GM23338 (cell line): ENCODE measurements around the gene GPATCH2. TPM values are rescaled to one million over a fixed set of nuclear protein-coding genes. Genes with fewer than 3 reads are reported as not detected.
A peak's percentile ranks its signal among the peaks of the same experiment; 100 is the strongest.

Experiments
- ATAC-seq: fragments of 200-7000 bp; cut with Tn5 transposase; 3 replicates; pipeline ENCODE4 v1.9.1; 2020
- DNase-seq: peaks from one replicate; pipeline ENCODE4 v3.0.0-alpha.2; 2015; ENCODE audit warnings: low spot score
- H2AFZ ChIP-seq: fragments of 200-600 bp; sonication (generic); 2 replicates; pipeline ENCODE4 v1.8.0; 2016; ENCODE audit warnings: antibody characterized with exemption, mild to moderate bottlenecking, moderate library complexity
- H3F3A ChIP-seq: fragments of 200-600 bp; sonication (generic); replicated peaks from 2 replicates; pipeline ENCODE4 v1.8.0; 2017; ENCODE audit warnings: antibody characterized with exemption, mixed run types, low read depth
- H3K27ac ChIP-seq: fragments of 200-600 bp; sonication (generic); 2 replicates; pipeline ENCODE4 v1.6.1; 2016; ENCODE audit warnings: low read depth
- H3K27me3 ChIP-seq: fragments of 200-600 bp; sonication (generic); 2 replicates; pipeline ENCODE4 v1.8.0; 2016; ENCODE audit warnings: mild to moderate bottlenecking, mixed run types, moderate library complexity; ENCODE audit not compliant: insufficient read depth
- H3K36me3 ChIP-seq: fragments of 200-600 bp; sonication (generic); 2 replicates; pipeline ENCODE4 v1.8.0; 2016; ENCODE audit warnings: mild to moderate bottlenecking; ENCODE audit not compliant: insufficient read depth
- H3K4me1 ChIP-seq: fragments of 200-600 bp; sonication (generic); 2 replicates; pipeline ENCODE4 v1.8.0; 2016; ENCODE audit warnings: mild to moderate bottlenecking, moderate library complexity; ENCODE audit not compliant: insufficient read depth
- H3K4me2 ChIP-seq: fragments of 200-600 bp; sonication (generic); 2 replicates; pipeline ENCODE4 v1.7.1; 2017; ENCODE audit warnings: mixed run types
- H3K4me3 ChIP-seq: fragments of 200-600 bp; sonication (generic); 2 replicates; pipeline ENCODE4 v1.6.1; 2016; ENCODE audit warnings: mixed run types
- H3K79me2 ChIP-seq: fragments of 200-600 bp; sonication (generic); replicated peaks from 2 replicates; pipeline ENCODE4 v1.8.0; 2017; ENCODE audit warnings: mild to moderate bottlenecking; ENCODE audit not compliant: insufficient read depth
- H3K9me2 ChIP-seq: fragments of 200-600 bp; sonication (generic); 2 replicates; pipeline ENCODE4 v1.8.0; 2017; ENCODE audit not compliant: insufficient read depth
- H4K20me1 ChIP-seq: fragments of 200-600 bp; sonication (generic); replicated peaks from 2 replicates; pipeline ENCODE4 v1.8.0; 2017; ENCODE audit warnings: mild to moderate bottlenecking; ENCODE audit not compliant: insufficient read depth
- H3K27ac Mint-ChIP-seq: 2 replicates; pipeline ENCODE4 v1.8.0; 2020; ENCODE audit warnings: inconsistent platforms, mild to moderate bottlenecking, moderate library complexity, mixed read lengths
- H3K27me3 Mint-ChIP-seq: 3 replicates; pipeline ENCODE4 v1.8.0; 2022; ENCODE audit warnings: low read depth, mild to moderate bottlenecking, moderate library complexity, mixed read lengths, inconsistent platforms; ENCODE audit not compliant: insufficient read depth, poor library complexity
- H3K36me3 Mint-ChIP-seq: 3 replicates; pipeline ENCODE4 v1.8.0; 2021; ENCODE audit warnings: low read depth, mild to moderate bottlenecking, inconsistent platforms, moderate library complexity, mixed read lengths
- H3K4me1 Mint-ChIP-seq: 3 replicates; pipeline ENCODE4 v1.8.0; 2020; ENCODE audit warnings: mild to moderate bottlenecking, inconsistent platforms, mixed read lengths
- H3K4me3 Mint-ChIP-seq: 3 replicates; pipeline ENCODE4 v1.8.0; 2021; ENCODE audit warnings: moderate library complexity, mild to moderate bottlenecking, inconsistent platforms, mixed read lengths
- H3K9me3 Mint-ChIP-seq: 3 replicates; pipeline ENCODE4 v1.8.0; 2020; ENCODE audit warnings: moderate library complexity, mild to moderate bottlenecking, inconsistent platforms, mixed read lengths
- CREB1 ChIP-seq: fragments of 250-450 bp; sonication (Bioruptor Pico); IDR thresholded peaks from 2 replicates; pipeline ENCODE4 v1.5.0; 2020; ENCODE audit warnings: low read depth, mild to moderate bottlenecking, moderate library complexity
- CTCF ChIP-seq, 2 experiments: fragments of 200-600 bp in 1 of 2; sonication (generic) in 1 of 2; conservative IDR thresholded peaks; 2 replicates each; pipeline versions ENCODE4 v1.5.1 to v1.6.1; 2016 to 2017; ENCODE audit warnings: antibody characterized with exemption in 2 of 2, low read depth in 2 of 2, mild to moderate bottlenecking in 2 of 2, moderate library complexity in 1 of 2
- ETS1 ChIP-seq: IDR thresholded peaks from 2 replicates; pipeline ENCODE4 v1.6.1; 2016; ENCODE audit warnings: antibody characterized with exemption
- EZH2 ChIP-seq: fragments of 200-600 bp; sonication (generic); IDR thresholded peaks from one replicate; pipeline ENCODE4 v1.8.0; 2017; ENCODE audit warnings: antibody characterized with exemption, mild to moderate bottlenecking, low read depth; ENCODE audit not compliant: unreplicated experiment
- EZH2phosphoT487 ChIP-seq: fragments of 200-600 bp; sonication (generic); IDR thresholded peaks from one replicate; pipeline ENCODE4 v1.8.1; 2018; ENCODE audit warnings: antibody characterized with exemption; ENCODE audit not compliant: unreplicated experiment
- JUNB ChIP-seq: IDR thresholded peaks from one replicate; pipeline ENCODE4 v1.6.1; 2016; ENCODE audit warnings: antibody characterized with exemption; ENCODE audit not compliant: unreplicated experiment
- NANOG ChIP-seq: IDR thresholded peaks from 2 replicates; pipeline ENCODE4 v1.6.1; 2016; ENCODE audit warnings: antibody characterized with exemption, borderline replicate concordance
- POLR2AphosphoS5 ChIP-seq: IDR thresholded peaks from 2 replicates; pipeline ENCODE4 v1.6.1; 2016; ENCODE audit warnings: antibody characterized with exemption, low read depth
- REST ChIP-seq: IDR thresholded peaks from one replicate; pipeline ENCODE4 v1.6.1; 2018; ENCODE audit warnings: antibody characterized with exemption; ENCODE audit not compliant: unreplicated experiment
- STAT1 ChIP-seq: IDR thresholded peaks from one replicate; pipeline ENCODE4 v1.6.1; 2016; ENCODE audit warnings: antibody characterized with exemption; ENCODE audit not compliant: unreplicated experiment
- ZNF114 ChIP-seq: fragments of 250-450 bp; sonication (Bioruptor Pico); IDR thresholded peaks from 2 replicates; pipeline ENCODE4 v1.5.0; 2020; ENCODE audit warnings: mild to moderate bottlenecking, moderate library complexity
- ZNF331 ChIP-seq: fragments of 250-450 bp; sonication (Bioruptor Pico); IDR thresholded peaks from 2 replicates; pipeline ENCODE4 v1.5.0; 2020; ENCODE audit warnings: low read depth, mild to moderate bottlenecking, moderate library complexity
- ZNF462 ChIP-seq: fragments of 250-450 bp; sonication (Bioruptor Pico); IDR thresholded peaks from 2 replicates; pipeline ENCODE4 v1.5.0; 2020; ENCODE audit warnings: mild to moderate bottlenecking, moderate library complexity
- polyA plus RNA-seq: library from polyadenylated mRNA; unstranded; fragments of >200 nt; fragmentation: Nextera tagmentation; extraction: Ambion mirVana; gene quantifications from 2 replicates; pipeline ENCODE4 v1.2.1, GENCODE V29; 2016
- total RNA-seq: library from RNA; depleted of rRNA; stranded (reverse); fragments of >200 nt; shearing (Covaris generic); gene quantifications from 2 replicates; pipeline ENCODE4 v1.2.3, GENCODE V29; 2014

GPATCH2 gene
- total and polyA plus RNA-seq, 2 experiments from 2014 or later = 12.3 to 26.7 TPM

- no peaks in the 10 kb centered on the region for H3K36me3 Mint-ChIP-seq
- no peak for DNase-seq
- H3F3A ChIP-seq = no peaks in the 10 kb centered on the region
- H3K27ac Mint-ChIP-seq = no peak overlapping the region
- no peak overlapping the region for H3K4me3 Mint-ChIP-seq
- no peaks in the 10 kb centered on the region for H3K4me1 Mint-ChIP-seq
- H3K9me2 ChIP-seq = no peaks in the 10 kb centered on the region
- no peak overlapping the region for H3K4me3 ChIP-seq
- TF ChIP-seq EZH2 = no peak
- no peak for TF ChIP-seq ZNF331 (CRISPR knock-in tag)
- no peak for TF ChIP-seq EZH2phosphoT487
- no peak for TF ChIP-seq REST
- no peak for TF ChIP-seq ETS1
- TF ChIP-seq ZNF462 (CRISPR knock-in tag) = no peak
- TF ChIP-seq STAT1 = no peak
- TF ChIP-seq CREB1 (CRISPR knock-in tag) = no peak
- TF ChIP-seq CTCF (conservative IDR thresholded peaks at IDR 0.05; ENCODE audit: low read depth in 2 of 2) = no peak
- TF ChIP-seq POLR2AphosphoS5 = no peak
- no peak for TF ChIP-seq JUNB
- no peak for TF ChIP-seq ZNF114
- no peak for TF ChIP-seq NANOG
- H3K79me2 ChIP-seq = no peaks in the 10 kb centered on the region
- no peaks in the 10 kb centered on the region for H3K27me3 ChIP-seq
- H3K27ac ChIP-seq = no peak overlapping the region
- no peaks in the 10 kb centered on the region for H3K4me1 ChIP-seq
- ATAC-seq = peak; percentile 30; the same call in 1 of the 3 replicates
- H3K36me3 ChIP-seq = no peaks in the 10 kb centered on the region
- no peaks in the 10 kb centered on the region for H3K9me3 Mint-ChIP-seq
- H2AFZ ChIP-seq = peak overlapping the region; percentile 95
- peaks cover 2% of the 10 kb centered on the region for H3K27me3 Mint-ChIP-seq
- H4K20me1 ChIP-seq = no peaks in the 10 kb centered on the region
- no peak overlapping the region for H3K4me2 ChIP-seq
Observed at GRCh38 chr1:217418269-217419193, 212.4 kb downstream of the GPATCH2 start.
